ENCODE data around the gene IL1R2. TPM values are rescaled to one million over a fixed set of nuclear protein-coding genes. Genes with fewer than 3 reads are reported as not detected.

The IL1R2 gene
- total and polyA plus RNA-seq, 4 donors = 1.1 TPM; not detected in 3

- 79% methylated on average over 2 of the region's 2 CpGs for WGBS (ENCODE audit: insufficient coverage)
- peak in 2 of 6 donors; percentile 21 to 49 for DNase-seq (ENCODE audit: low read depth in 4 of 6, low spot score in 6 of 6)
- H3K4me3 ChIP-seq (ENCODE audit: low read depth, low read length) = no peak overlapping the region
These were observed 7.8 kb upstream of the IL1R2 start for GRCh38 chr2:101983928-101984327.

GRCh38 chr2:101984656-101985055, 7.1 kb upstream of the IL1R2 start:
- H3K4me3 ChIP-seq (ENCODE audit: low read depth, low read length) = no peak overlapping the region
- H3K36me3 ChIP-seq (ENCODE audit: control insufficient read depth, insufficient read depth, low read length) = no peaks in the 10 kb centered on the region
- no peaks in the 10 kb centered on the region for H3K9me3 ChIP-seq (ENCODE audit: control insufficient read depth, insufficient read depth, low read length)
- 94% methylated on average over 9 of the region's 9 CpGs for WGBS (ENCODE audit: insufficient coverage)
- no peak overlapping the region for H3K27ac ChIP-seq (ENCODE audit: low read depth, low read length)
- H3K4me1 ChIP-seq (ENCODE audit: control insufficient read depth, insufficient read depth, low read length) = peaks cover 3% of the 10 kb centered on the region
- no peaks in the 10 kb centered on the region for H3K27me3 ChIP-seq (ENCODE audit: control insufficient read depth, insufficient read depth, low read length)
- no peak for DNase-seq (ENCODE audit: low read depth in 4 of 6, low spot score in 6 of 6)

More at GRCh38 chr2:101983928-101984327, 7.8 kb upstream of the IL1R2 start:
- H3K36me3 ChIP-seq (ENCODE audit: control insufficient read depth, insufficient read depth, low read length) = no peaks in the 10 kb centered on the region
- no peak overlapping the region for H3K27ac ChIP-seq (ENCODE audit: low read depth, low read length)
- peaks cover 3% of the 10 kb centered on the region for H3K4me1 ChIP-seq (ENCODE audit: control insufficient read depth, insufficient read depth, low read length)
- no peaks in the 10 kb centered on the region for H3K27me3 ChIP-seq (ENCODE audit: control insufficient read depth, insufficient read depth, low read length)
- no peaks in the 10 kb centered on the region for H3K9me3 ChIP-seq (ENCODE audit: control insufficient read depth, insufficient read depth, low read length)

GRCh38 chr2:101985101-101985792, 6.5 kb upstream of the IL1R2 start:
- no peaks in the 10 kb centered on the region for H3K27me3 ChIP-seq (ENCODE audit: control insufficient read depth, insufficient read depth, low read length)
- WGBS (ENCODE audit: insufficient coverage) = 93% methylated on average over 5 of the region's 7 CpGs
- H3K9me3 ChIP-seq (ENCODE audit: control insufficient read depth, insufficient read depth, low read length) = no peaks in the 10 kb centered on the region
- peaks cover 3% of the 10 kb centered on the region for H3K4me1 ChIP-seq (ENCODE audit: control insufficient read depth, insufficient read depth, low read length)
- H3K4me3 ChIP-seq (ENCODE audit: low read depth, low read length) = no peak overlapping the region
- no peaks in the 10 kb centered on the region for H3K36me3 ChIP-seq (ENCODE audit: control insufficient read depth, insufficient read depth, low read length)
- no peak overlapping the region for H3K27ac ChIP-seq (ENCODE audit: low read depth, low read length)
- no peak for DNase-seq (ENCODE audit: low read depth in 4 of 6, low spot score in 6 of 6)

GRCh38 chr2:101985793-101986164, 6.0 kb upstream of the IL1R2 start:
- no peak for DNase-seq (ENCODE audit: low read depth in 4 of 6, low spot score in 6 of 6)
- no peak overlapping the region for H3K27ac ChIP-seq (ENCODE audit: low read depth, low read length)
- peaks cover 3% of the 10 kb centered on the region for H3K4me1 ChIP-seq (ENCODE audit: control insufficient read depth, insufficient read depth, low read length)
- H3K36me3 ChIP-seq (ENCODE audit: control insufficient read depth, insufficient read depth, low read length) = no peaks in the 10 kb centered on the region
- no peak overlapping the region for H3K4me3 ChIP-seq (ENCODE audit: low read depth, low read length)
- H3K9me3 ChIP-seq (ENCODE audit: control insufficient read depth, insufficient read depth, low read length) = no peaks in the 10 kb centered on the region
- WGBS (ENCODE audit: insufficient coverage) = 88% methylated on average over 3 of the region's 7 CpGs
- H3K27me3 ChIP-seq (ENCODE audit: control insufficient read depth, insufficient read depth, low read length) = no peaks in the 10 kb centered on the region

GRCh38 chr2:101986376-101986775, 5.4 kb upstream of the IL1R2 start:
- no peak for DNase-seq (ENCODE audit: low read depth in 4 of 6, low spot score in 6 of 6)
- Histone ChIP-seq H3K4me1 (ENCODE audit: control insufficient read depth, insufficient read depth, low read length) (peaks cover 3% of the 10 kb centered on the region), H3K27ac (ENCODE audit: low read depth, low read length) (no peak overlapping the region), H3K9me3 (ENCODE audit: control insufficient read depth, insufficient read depth, low read length) (no peaks in the 10 kb centered on the region), H3K27me3 (ENCODE audit: control insufficient read depth, insufficient read depth, low read length) (no peaks in the 10 kb centered on the region), H3K4me3 (ENCODE audit: low read depth, low read length) (no peak overlapping the region), H3K36me3 (ENCODE audit: control insufficient read depth, insufficient read depth, low read length) (no peaks in the 10 kb centered on the region)
- 72% methylated on average over 3 of the region's 4 CpGs for WGBS (ENCODE audit: insufficient coverage)

- no peaks in the 10 kb centered on the region for H3K36me3 ChIP-seq (ENCODE audit: control insufficient read depth, insufficient read depth, low read length)
- no peak overlapping the region for H3K27ac ChIP-seq (ENCODE audit: low read depth, low read length)
- no peak for DNase-seq (ENCODE audit: low read depth in 4 of 6, low spot score in 6 of 6)
- peaks cover 3% of the 10 kb centered on the region for H3K4me1 ChIP-seq (ENCODE audit: control insufficient read depth, insufficient read depth, low read length)
- no peaks in the 10 kb centered on the region for H3K9me3 ChIP-seq (ENCODE audit: control insufficient read depth, insufficient read depth, low read length)
- no peaks in the 10 kb centered on the region for H3K27me3 ChIP-seq (ENCODE audit: control insufficient read depth, insufficient read depth, low read length)
- H3K4me3 ChIP-seq (ENCODE audit: low read depth, low read length) = no peak overlapping the region
- 76% methylated on average over 5 of the region's 9 CpGs for WGBS (ENCODE audit: insufficient coverage)
These were observed 4.7 kb upstream of the IL1R2 start for GRCh38 chr2:101986804-101987740.

- Histone ChIP-seq H3K27ac (ENCODE audit: low read depth, low read length) (no peak overlapping the region), H3K27me3 (ENCODE audit: control insufficient read depth, insufficient read depth, low read length) (no peaks in the 10 kb centered on the region), H3K4me1 (ENCODE audit: control insufficient read depth, insufficient read depth, low read length) (peaks cover 3% of the 10 kb centered on the region), H3K9me3 (ENCODE audit: control insufficient read depth, insufficient read depth, low read length) (no peaks in the 10 kb centered on the region), H3K36me3 (ENCODE audit: control insufficient read depth, insufficient read depth, low read length) (no peaks in the 10 kb centered on the region), H3K4me3 (ENCODE audit: low read depth, low read length) (no peak overlapping the region)
- DNase-seq (ENCODE audit: low read depth in 4 of 6, low spot score in 6 of 6) = no peak
- 88% methylated on average over 5 of the region's 5 CpGs for WGBS (ENCODE audit: insufficient coverage)
These were observed 3.9 kb upstream of the IL1R2 start for GRCh38 chr2:101987832-101988231.

GRCh38 chr2:101988541-101988940, 3.2 kb upstream of the IL1R2 start:
- H3K27ac ChIP-seq (ENCODE audit: low read depth, low read length) = no peak overlapping the region
- WGBS (ENCODE audit: insufficient coverage) = 70% methylated on average over 5 of the region's 7 CpGs
- no peaks in the 10 kb centered on the region for H3K4me1 ChIP-seq (ENCODE audit: control insufficient read depth, insufficient read depth, low read length)
- no peaks in the 10 kb centered on the region for H3K27me3 ChIP-seq (ENCODE audit: control insufficient read depth, insufficient read depth, low read length)
- H3K4me3 ChIP-seq (ENCODE audit: low read depth, low read length) = no peak overlapping the region
- no peaks in the 10 kb centered on the region for H3K36me3 ChIP-seq (ENCODE audit: control insufficient read depth, insufficient read depth, low read length)
- H3K9me3 ChIP-seq (ENCODE audit: control insufficient read depth, insufficient read depth, low read length) = no peaks in the 10 kb centered on the region
- DNase-seq (ENCODE audit: low read depth in 4 of 6, low spot score in 6 of 6) = no peak

GRCh38 chr2:101989740-101990460, 1.9 kb upstream of the IL1R2 start:
- H3K27ac ChIP-seq (ENCODE audit: low read depth, low read length) = no peak overlapping the region
- no peaks in the 10 kb centered on the region for H3K36me3 ChIP-seq (ENCODE audit: control insufficient read depth, insufficient read depth, low read length)
- 100% methylated on average over 2 of the region's 8 CpGs for WGBS (ENCODE audit: insufficient coverage)

More at GRCh38 chr2:101989740-101990460, 1.9 kb upstream of the IL1R2 start:
- Histone ChIP-seq H3K4me3 (ENCODE audit: low read depth, low read length) (no peak overlapping the region), H3K4me1 (ENCODE audit: control insufficient read depth, insufficient read depth, low read length) (no peaks in the 10 kb centered on the region), H3K9me3 (ENCODE audit: control insufficient read depth, insufficient read depth, low read length) (no peaks in the 10 kb centered on the region), H3K27me3 (ENCODE audit: control insufficient read depth, insufficient read depth, low read length) (no peaks in the 10 kb centered on the region)
- DNase-seq (ENCODE audit: low read depth in 4 of 6, low spot score in 6 of 6) = peak in 1 of 6 donors; percentile 67
